Lung (tissue), 12 donors: Measurements from ENCODE around the gene EZH1. TPM values are rescaled to one million over a fixed set of nuclear protein-coding genes. Genes with fewer than 3 reads are reported as not detected.

Source experiments
- ATAC-seq: fragments of 200-7000 bp; cut with Tn5 transposase; one replicate; pipeline ENCODE4 v1.9.1; 2020; ENCODE audit warnings: moderate number of reproducible peaks; ENCODE audit not compliant: insufficient read depth, low FRiP score
- DNase-seq, 3 donors: peaks; one replicate each; pipeline ENCODE4 v3.0.0-alpha.2; 2013 to 2017
- H3K27ac ChIP-seq, 2 donors: one replicate each; pipeline ENCODE4 v1.5.1; 2013; ENCODE audit warnings: mild to moderate bottlenecking in 2 of 2, moderate library complexity in 2 of 2, control low read depth in 1 of 2, inconsistent platforms in 1 of 2, low read depth in 1 of 2, low read length in 1 of 2
- H3K27me3 ChIP-seq, 3 donors: one replicate each; pipeline ENCODE4 v1.5.1; 2013; ENCODE audit warnings: low read length in 2 of 3; ENCODE audit not compliant: control insufficient read depth in 3 of 3, insufficient read depth in 3 of 3
- H3K36me3 ChIP-seq, 4 donors: one replicate each; pipeline ENCODE4 v1.5.1; 2013; ENCODE audit warnings: low read length in 4 of 4, mild to moderate bottlenecking in 1 of 4, moderate library complexity in 1 of 4; ENCODE audit not compliant: control insufficient read depth in 4 of 4, insufficient read depth in 4 of 4
- H3K4me1 ChIP-seq, 5 donors: one replicate each; pipeline ENCODE4 v1.5.1; 2013; ENCODE audit warnings: low read length in 5 of 5, mild to moderate bottlenecking in 2 of 5, moderate library complexity in 1 of 5; ENCODE audit not compliant: control insufficient read depth in 5 of 5, insufficient read depth in 5 of 5
- H3K4me3 ChIP-seq: one replicate; pipeline ENCODE4 v1.5.1; 2013; ENCODE audit warnings: mild to moderate bottlenecking, control low read depth, moderate library complexity
- H3K9ac ChIP-seq, 2 donors: one replicate each; pipeline ENCODE4 v1.5.1; 2013; ENCODE audit warnings: low read length in 2 of 2, control low read depth in 1 of 2; ENCODE audit not compliant: insufficient read depth in 1 of 2
- H3K9me3 ChIP-seq, 4 donors: one replicate each; pipeline ENCODE4 v1.5.1; 2013; ENCODE audit warnings: low read length in 3 of 4, mild to moderate bottlenecking in 1 of 4, moderate library complexity in 1 of 4; ENCODE audit not compliant: control insufficient read depth in 4 of 4, insufficient read depth in 3 of 4
- CTCF ChIP-seq: IDR thresholded peaks from 2 replicates; pipeline ENCODE4 v1.5.1; 2012; ENCODE audit warnings: mild to moderate bottlenecking; ENCODE audit errors: control extremely low read depth, extremely low read depth
- whole genome bisulfite sequencing, 2 donors: extraction: QIAGEN DNeasy Blood & Tissue Kit; methylation state at CpG; one replicate each; pipeline ENCODE4 v1.1.7; 2013; 5-methylcytosine and 5-hydroxymethylcytosine counted together
- polyA plus RNA-seq, 2 donors: library from polyadenylated mRNA; stranded (reverse); fragments of 200-250 nt; gene quantifications; one replicate each; pipeline ENCODE4 v1.2.1, GENCODE V29; 2013
- total RNA-seq, 2 donors: library from RNA; depleted of rRNA in 1 of 2; stranded (reverse); fragments of >200 nt in 1 of 2; gene quantifications; one replicate each; pipeline ENCODE4 v1.2.1, GENCODE V29; 2014 to 2021
- donor health status: control.
- donor health status: control.
- donor health status: Bipolar disorder and iron deficiency.
- donor health status: healthy.
- donor health status: DM: yes; HTN: yes; CAD: no.

EZH1 gene
- total and polyA plus RNA-seq, 4 donors: 20.7 to 53.2 (median 27.4) TPM

GRCh38 chr17:42674755-42675347, 70.0 kb downstream of the EZH1 start:
- WGBS, 2 donors: 21 to 23% methylated on average over 9 of the region's 9 CpGs
- Histone ChIP-seq H3K9me3 (no peaks in the 10 kb centered on the region), H3K36me3 (peaks cover 0 to 34% (median 20%) of the 10 kb centered on the region in 4 donors), H3K4me3 (peak overlapping the region; percentile 76), H3K27ac (peak overlapping the region; percentile 85 to 91), H3K4me1 (peaks cover 9 to 43% (median 10%) of the 10 kb centered on the region in 5 donors), H3K9ac (peak overlapping the region in 1 of 2 donors; percentile 56), H3K27me3 (no peaks in the 10 kb centered on the region)
- TF ChIP-seq CTCF: no peak
- no peak for ATAC-seq
- DNase-seq: no peak

- DNase-seq (peak; percentile 66 to 79 (median 72)), ATAC-seq (no peak)
- Histone ChIP-seq H3K4me1 (peaks cover 8 to 36% (median 10%) of the 10 kb centered on the region in 5 donors), H3K36me3 (peaks cover 0 to 41% (median 26%) of the 10 kb centered on the region in 4 donors), H3K27ac (peak overlapping the region; percentile 17 to 85), H3K4me3 (no peak overlapping the region), H3K9me3 (no peaks in the 10 kb centered on the region), H3K9ac (peak overlapping the region in 1 of 2 donors; percentile 56), H3K27me3 (no peaks in the 10 kb centered on the region)
- 5 to 6% methylated on average over 28 to 32 of the region's 32 CpGs for WGBS, 2 donors
- no peak for TF ChIP-seq CTCF
Observed at GRCh38 chr17:42673885-42674754, 70.7 kb downstream of the EZH1 start.

GRCh38 chr17:42673266-42673884, 71.5 kb downstream of the EZH1 start:
- no peak for TF ChIP-seq CTCF
- H3K4me3 ChIP-seq: no peak overlapping the region

More at GRCh38 chr17:42673266-42673884, 71.5 kb downstream of the EZH1 start:
- H3K4me1 ChIP-seq: peaks cover 4 to 31% (median 11%) of the 10 kb centered on the region in 5 donors
- ATAC-seq (no peak), DNase-seq (no peak)
- H3K27ac ChIP-seq: peak overlapping the region in 1 of 2 donors; percentile 34
- no peaks in the 10 kb centered on the region for H3K9me3 ChIP-seq
- 55 to 56% methylated on average over 22 to 30 of the region's 30 CpGs for WGBS, 2 donors
- H3K9ac ChIP-seq: no peak overlapping the region
- H3K36me3 ChIP-seq: peaks cover 0 to 41% (median 28%) of the 10 kb centered on the region in 4 donors
- no peaks in the 10 kb centered on the region for H3K27me3 ChIP-seq
